HCT116 (cell line): Measurements from ENCODE around the gene RAB33B. TPM values are rescaled to one million over a fixed set of nuclear protein-coding genes. Genes with fewer than 3 reads are reported as not detected.

Experiments
- ATAC-seq: fragments of 200-7000 bp; cut with Tn5 transposase; 2 replicates; pipeline ENCODE4 v1.9.1; 2020; ENCODE audit warnings: mild to moderate bottlenecking, moderate library complexity
- BruUV-seq: library from RNA; stranded (reverse); fragments of 400-500 nt; replicated peaks from 2 replicates; lab custom pipeline; 2021; lab: Mats Ljungman, UMichigan
- CTCF ChIA-PET: fragments of 300-600 bp; sonication (Branson Sonifier 250); formaldehyde crosslinking; loops from one replicate; lab custom pipeline; 2021; ENCODE audit warnings: antibody characterized with exemption; lab: Charles Lee
- POLR2A ChIA-PET: fragments of 300-600, 350-600 bp; sonication (Branson Sonifier 250); formaldehyde crosslinking; loops from one replicate; lab custom pipeline; 2021; ENCODE audit warnings: antibody characterized with exemption; lab: Charles Lee
- RAD21 ChIA-PET, 2 experiments: fragments of 300-600 bp; sonication (Branson Sonifier 250); formaldehyde crosslinking; loops; one replicate each; lab custom pipeline; 2023; ENCODE audit warnings: low total read pairs in 2 of 2; ENCODE audit not compliant: uncharacterized antibody in 2 of 2, unreplicated experiment in 2 of 2, low non-redundant PET in 1 of 2; lab: Charles Lee
- DNase-seq: peaks from one replicate; pipeline ENCODE4 v3.0.0-alpha.2; 2010; ENCODE audit warnings: low read depth, low spot score
- H2AFZ ChIP-seq: fragments of 200-600 bp; shearing (Covaris generic), sonication (generic); 2 replicates; pipeline ENCODE4 v1.6.1; 2017; ENCODE audit warnings: low read depth, mixed run types, mixed read lengths, antibody characterized with exemption, low read length; ENCODE audit not compliant: poor library complexity, severe bottlenecking
- H3K27ac ChIP-seq: 2 replicates; pipeline ENCODE4 v1.5.1; 2012; ENCODE audit warnings: low read depth, low read length
- H3K27me3 ChIP-seq: fragments of 200-600 bp; sonication (generic); 2 replicates; pipeline ENCODE4 v1.6.1; 2016; ENCODE audit warnings: mixed run types, low read length, mixed read lengths; ENCODE audit not compliant: insufficient read depth
- H3K36me3 ChIP-seq, 2 experiments: fragments of 200-500 bp in 1 of 2; fragments of 200-600 bp in 1 of 2; sonication (Bioruptor generic) in 1 of 2; sonication (generic) in 1 of 2; 2 replicates each; pipeline versions ENCODE4 v1.5.1 to v1.6.1; 2014 to 2016; ENCODE audit warnings: low read length in 2 of 2, inconsistent platforms in 1 of 2, mixed read lengths in 1 of 2, mixed run types in 1 of 2; ENCODE audit not compliant: insufficient read depth in 2 of 2, control insufficient read depth in 1 of 2
- H3K4me1 ChIP-seq, 2 experiments: fragments of 200-600 bp in 1 of 2; sonication (generic) in 1 of 2; 2 replicates each; pipeline versions ENCODE4 v1.5.1 to v1.6.1; 2012 to 2017; ENCODE audit warnings: low read length in 2 of 2, inconsistent platforms in 1 of 2, mild to moderate bottlenecking in 1 of 2, mixed read lengths in 1 of 2, mixed run types in 1 of 2, moderate library complexity in 1 of 2; ENCODE audit not compliant: insufficient read depth in 2 of 2, control insufficient read depth in 1 of 2
- H3K4me2 ChIP-seq: fragments of 200-600 bp; sonication (generic); 2 replicates; pipeline ENCODE4 v1.6.1; 2017; ENCODE audit warnings: mixed run types, low read length, mixed read lengths
- H3K4me3 ChIP-seq, 2 experiments: fragments of 200-600 bp in 1 of 2; sonication (generic) in 1 of 2; replicated peaks in 1 of 2; 2 replicates each; pipeline ENCODE4 v1.5.1; 2011 to 2016; ENCODE audit warnings: low read length in 2 of 2, control low read depth in 1 of 2, low read depth in 1 of 2, mild to moderate bottlenecking in 1 of 2, mixed read lengths in 1 of 2, mixed run types in 1 of 2
- H3K79me2 ChIP-seq: fragments of 200-600 bp; sonication (generic); 2 replicates; pipeline ENCODE4 v1.6.1; 2017; ENCODE audit warnings: mild to moderate bottlenecking, mixed run types, low read length, moderate library complexity, mixed read lengths; ENCODE audit not compliant: insufficient read depth
- H3K9ac ChIP-seq: fragments of 200-600 bp; sonication (generic); 2 replicates; pipeline ENCODE4 v1.6.1; 2016; ENCODE audit warnings: low read length, mixed read lengths
- H3K9me2 ChIP-seq: fragments of 200-600 bp; sonication (generic), shearing (Covaris generic); 2 replicates; pipeline ENCODE4 v1.6.1; 2017; ENCODE audit warnings: mixed run types, mild to moderate bottlenecking, moderate library complexity; ENCODE audit not compliant: insufficient read depth
- H3K9me3 ChIP-seq, 2 experiments: fragments of 200-500 bp in 1 of 2; fragments of 200-600 bp in 1 of 2; sonication (Bioruptor generic) in 1 of 2; sonication (generic) in 1 of 2; 2 replicates each; pipeline ENCODE4 v1.6.1; 2014 to 2017; ENCODE audit warnings: low read length in 2 of 2, mixed read lengths in 2 of 2, inconsistent platforms in 1 of 2, low read depth in 1 of 2, mild to moderate bottlenecking in 1 of 2, mixed run types in 1 of 2, moderate library complexity in 1 of 2; ENCODE audit not compliant: control insufficient read depth in 1 of 2, insufficient read depth in 1 of 2
- H4K20me1 ChIP-seq: fragments of 200-600 bp; sonication (generic), shearing (Covaris generic); 2 replicates; pipeline ENCODE4 v1.6.1; 2017; ENCODE audit warnings: mixed run types, mild to moderate bottlenecking, moderate library complexity; ENCODE audit not compliant: insufficient read depth
- CBX3 ChIP-seq: IDR thresholded peaks from 2 replicates; pipeline ENCODE4 v1.6.1; 2012; ENCODE audit warnings: low read depth
- EZH2phosphoT487 ChIP-seq: fragments of 200-600 bp; IDR thresholded peaks from 2 replicates; pipeline ENCODE4 v1.6.1; 2018; ENCODE audit warnings: antibody characterized with exemption, borderline replicate concordance
- FOSL1 ChIP-seq: IDR thresholded peaks from 2 replicates; pipeline ENCODE4 v1.6.1; 2012; ENCODE audit warnings: low read depth
- JUND ChIP-seq: IDR thresholded peaks from 2 replicates; pipeline ENCODE4 v1.6.1; 2012
- POLR2A ChIP-seq: IDR thresholded peaks from 2 replicates; pipeline ENCODE4 v1.7.0; 2011; ENCODE audit warnings: borderline replicate concordance; ENCODE audit not compliant: insufficient read depth, insufficient read length; ENCODE audit errors: extremely low read depth
- POLR2AphosphoS5 ChIP-seq: IDR thresholded peaks from 2 replicates; pipeline ENCODE4 v1.6.1; 2011; ENCODE audit warnings: mild to moderate bottlenecking, low read depth, low read length, moderate library complexity
- RAD21 ChIP-seq: IDR thresholded peaks from 2 replicates; pipeline ENCODE4 v1.6.1; 2012; ENCODE audit warnings: low read depth, mild to moderate bottlenecking
- SIN3A ChIP-seq: IDR thresholded peaks from 2 replicates; pipeline ENCODE4 v1.6.1; 2012; ENCODE audit warnings: low read depth
- SP1 ChIP-seq: IDR thresholded peaks from 2 replicates; pipeline ENCODE4 v1.6.1; 2012; ENCODE audit warnings: low read depth
- SRF ChIP-seq: IDR thresholded peaks from 2 replicates; pipeline ENCODE4 v1.6.1; 2012; ENCODE audit warnings: low read depth
- TCF7L2 ChIP-seq: IDR thresholded peaks from 2 replicates; pipeline ENCODE4 v1.7.0; 2011; ENCODE audit warnings: borderline replicate concordance, inconsistent platforms; ENCODE audit not compliant: insufficient read depth, insufficient read length; ENCODE audit errors: extremely low read depth
- ZFX ChIP-seq: fragments of 450-650 bp; IDR thresholded peaks from 2 replicates; pipeline ENCODE4 v1.6.1; 2017
- intact Hi-C: fragments of 100-400 bp; cut with micrococcal nuclease; formaldehyde crosslinking; loops from 2 replicates; pipeline ENCODE4 v1.10.0; 2022
- total RNA-seq: library from RNA; stranded (reverse); gene quantifications from one replicate; pipeline ENCODE4 v1.2.1, GENCODE V29; 2021; ENCODE audit not compliant: unreplicated experiment
- TF ChIP-seq, protein P1 (sequence below): IDR thresholded peaks from 2 replicates; pipeline ENCODE4 v1.6.1; 2012
- TF ChIP-seq, protein P2 (sequence below): IDR thresholded peaks from 2 replicates; pipeline ENCODE4 v1.6.1; 2011; ENCODE audit warnings: mild to moderate bottlenecking, low read length, moderate library complexity; ENCODE audit not compliant: insufficient replicate concordance; ENCODE audit errors: extremely low read depth

The RAB33B gene
- total RNA-seq, 1 experiment from 2014 or later, result 5.4 TPM

GRCh38 chr4:139441029-139441428 lies 12.9 kb upstream of the RAB33B start:
- Histone ChIP-seq H3K27ac (no peak overlapping the region), H3K36me3 (peaks cover 0 to 12% of the 10 kb centered on the region in 2 experiments; a peak in 1 of 4 replicates), H3K4me1 (no peaks in the 10 kb centered on the region), H3K4me2 (no peak overlapping the region), H3K9me3 (no peaks in the 10 kb centered on the region), H3K9ac (no peak overlapping the region), H3K79me2 (no peaks in the 10 kb centered on the region), H3K9me2 (no peaks in the 10 kb centered on the region), H4K20me1 (no peaks in the 10 kb centered on the region), H2AFZ (no peak overlapping the region), H3K27me3 (no peaks in the 10 kb centered on the region)
- POLR2A ChIA-PET, result no interaction called here
- BruUV-seq, result no TSS peak
- DNase-seq, result no peak
- CTCF ChIA-PET, result no interaction called here
- RAD21 ChIA-PET, result no interaction called here
- intact Hi-C loops, result no loop called here
- TF ChIP-seq ZFX (no peak), CBX3 (no peak), RAD21 (no peak), JUND (no peak), TCF7L2 (no peak), EZH2phosphoT487 (no peak), FOSL1 (no peak), SIN3A (no peak), SP1 (no peak), SRF (no peak), POLR2A (no peak), POLR2AphosphoS5 (no peak)
- TF ChIP-seq, protein P1, sequence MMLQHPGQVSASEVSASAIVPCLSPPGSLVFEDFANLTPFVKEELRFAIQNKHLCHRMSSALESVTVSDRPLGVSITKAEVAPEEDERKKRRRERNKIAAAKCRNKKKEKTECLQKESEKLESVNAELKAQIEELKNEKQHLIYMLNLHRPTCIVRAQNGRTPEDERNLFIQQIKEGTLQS, result no peak
- TF ChIP-seq, protein P2, sequence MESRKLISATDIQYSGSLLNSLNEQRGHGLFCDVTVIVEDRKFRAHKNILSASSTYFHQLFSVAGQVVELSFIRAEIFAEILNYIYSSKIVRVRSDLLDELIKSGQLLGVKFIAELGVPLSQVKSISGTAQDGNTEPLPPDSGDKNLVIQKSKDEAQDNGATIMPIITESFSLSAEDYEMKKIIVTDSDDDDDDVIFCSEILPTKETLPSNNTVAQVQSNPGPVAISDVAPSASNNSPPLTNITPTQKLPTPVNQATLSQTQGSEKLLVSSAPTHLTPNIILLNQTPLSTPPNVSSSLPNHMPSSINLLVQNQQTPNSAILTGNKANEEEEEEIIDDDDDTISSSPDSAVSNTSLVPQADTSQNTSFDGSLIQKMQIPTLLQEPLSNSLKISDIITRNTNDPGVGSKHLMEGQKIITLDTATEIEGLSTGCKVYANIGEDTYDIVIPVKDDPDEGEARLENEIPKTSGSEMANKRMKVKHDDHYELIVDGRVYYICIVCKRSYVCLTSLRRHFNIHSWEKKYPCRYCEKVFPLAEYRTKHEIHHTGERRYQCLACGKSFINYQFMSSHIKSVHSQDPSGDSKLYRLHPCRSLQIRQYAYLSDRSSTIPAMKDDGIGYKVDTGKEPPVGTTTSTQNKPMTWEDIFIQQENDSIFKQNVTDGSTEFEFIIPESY, result no peak
- TF ChIP-seq, all 23 proteins: peak for 0
- ATAC-seq, result no peak
- no peak overlapping the region for H3K4me3 ChIP-seq
